Neural cell (in vitro differentiated cells): ENCODE results near the gene MFSD6L. TPM values are rescaled to one million over a fixed set of nuclear protein-coding genes. Genes with fewer than 3 reads are reported as not detected.
A peak's percentile ranks its signal among the peaks of the same experiment; 100 is the strongest.

ENCODE experiments used
- H2AFZ ChIP-seq: fragments of 200-600, 300-800 bp; sonication (generic), shearing (Covaris generic); 2 replicates; pipeline ENCODE4 v1.6.0; 2014; ENCODE audit warnings: low read depth, mild to moderate bottlenecking, antibody characterized with exemption, low read length, moderate library complexity
- H3F3A ChIP-seq: fragments of 200-600 bp; shearing (Covaris generic); 2 replicates; pipeline ENCODE4 v1.6.1; 2016; ENCODE audit warnings: mild to moderate bottlenecking, moderate library complexity, mixed read lengths, antibody characterized with exemption, low read length; ENCODE audit not compliant: insufficient read depth, poor library complexity, severe bottlenecking
- H3K27ac ChIP-seq: fragments of 200-600, 300-800 bp; sonication (generic), shearing (Covaris generic); 2 replicates; pipeline ENCODE4 v1.5.1; 2014; ENCODE audit warnings: mild to moderate bottlenecking, low read length, moderate library complexity
- H3K27me3 ChIP-seq: fragments of 300-800, 200-600 bp; sonication (generic), shearing (Covaris generic); 2 replicates; pipeline ENCODE4 v1.6.0; 2014; ENCODE audit warnings: mild to moderate bottlenecking, low read depth, low read length, moderate library complexity; ENCODE audit not compliant: insufficient read depth
- H3K36me3 ChIP-seq: fragments of 300-800, 200-600 bp; sonication (generic), shearing (Covaris generic); 2 replicates; pipeline ENCODE4 v1.5.1; 2014; ENCODE audit warnings: mild to moderate bottlenecking, antibody characterized with exemption, low read length, moderate library complexity; ENCODE audit not compliant: insufficient read depth
- H3K4me2 ChIP-seq: fragments of 300-800, 200-600 bp; sonication (generic), shearing (Covaris generic); 2 replicates; pipeline ENCODE4 v1.6.0; 2014; ENCODE audit warnings: mild to moderate bottlenecking, low read length
- H3K4me3 ChIP-seq: fragments of 300-800, 200-600 bp; sonication (generic), shearing (Covaris generic); 2 replicates; pipeline ENCODE4 v1.5.1; 2014; ENCODE audit warnings: mild to moderate bottlenecking, low read length, moderate library complexity
- H3K79me2 ChIP-seq: fragments of 200-600 bp; shearing (Covaris generic); replicated peaks from 2 replicates; pipeline ENCODE4 v1.6.0; 2014; ENCODE audit warnings: mild to moderate bottlenecking, low read length, moderate library complexity; ENCODE audit not compliant: insufficient read depth
- H3K9ac ChIP-seq: fragments of 300-800, 200-600 bp; sonication (generic), shearing (Covaris generic); 2 replicates; pipeline ENCODE4 v1.6.1; 2016; ENCODE audit warnings: mild to moderate bottlenecking, low read length, mixed read lengths
- H3K9me2 ChIP-seq: fragments of 200-600 bp; shearing (Covaris generic); 2 replicates; pipeline ENCODE4 v1.6.1; 2016; ENCODE audit warnings: mild to moderate bottlenecking, low read length, mixed read lengths; ENCODE audit not compliant: insufficient read depth
- H3K9me3 ChIP-seq: fragments of 200-600, 300-800 bp; sonication (generic), shearing (Covaris generic); 2 replicates; pipeline ENCODE4 v1.6.1; 2016; ENCODE audit warnings: mild to moderate bottlenecking, mixed run types, low read length, moderate library complexity, mixed read lengths
- H4K20me1 ChIP-seq: fragments of 200-600 bp; shearing (Covaris generic); 2 replicates; pipeline ENCODE4 v1.6.1; 2016; ENCODE audit warnings: mild to moderate bottlenecking, mixed run types; ENCODE audit not compliant: insufficient read depth
- CTCF ChIP-seq: fragments of 450-650 bp; IDR thresholded peaks from 2 replicates; pipeline ENCODE4 v1.5.1; 2014; ENCODE audit warnings: antibody characterized with exemption, mild to moderate bottlenecking, moderate library complexity; ENCODE audit not compliant: poor library complexity, severe bottlenecking
- EP300 ChIP-seq: fragments of 450-650 bp; conservative IDR thresholded peaks from 2 replicates; pipeline ENCODE4 v1.6.1; 2014; ENCODE audit warnings: antibody characterized with exemption, mild to moderate bottlenecking, moderate library complexity; ENCODE audit not compliant: poor library complexity, severe bottlenecking
- EZH2 ChIP-seq: fragments of 200-600, 300-800 bp; shearing (Covaris generic), sonication (generic); IDR thresholded peaks from 2 replicates; pipeline ENCODE4 v1.6.1; 2014; ENCODE audit warnings: antibody characterized with exemption, low read length, borderline replicate concordance, mild to moderate bottlenecking; ENCODE audit not compliant: insufficient read depth, poor library complexity, severe bottlenecking
- MXI1 ChIP-seq: fragments of 450-650 bp; conservative IDR thresholded peaks from 2 replicates; pipeline ENCODE4 v1.6.1; 2014; ENCODE audit warnings: antibody characterized with exemption, mild to moderate bottlenecking; ENCODE audit not compliant: poor library complexity, severe bottlenecking
- POLR2AphosphoS5 ChIP-seq: IDR thresholded peaks from 2 replicates; pipeline ENCODE4 v1.6.1; 2012
- RAD21 ChIP-seq: fragments of 450-650 bp; conservative IDR thresholded peaks from 2 replicates; pipeline ENCODE4 v1.6.1; 2014; ENCODE audit warnings: antibody characterized with exemption, mild to moderate bottlenecking, moderate library complexity
- REST ChIP-seq: IDR thresholded peaks from 2 replicates; pipeline ENCODE4 v1.6.1; 2012; ENCODE audit warnings: borderline replicate concordance
- SMC3 ChIP-seq: fragments of 450-650 bp; conservative IDR thresholded peaks from 2 replicates; pipeline ENCODE4 v1.6.1; 2014; ENCODE audit warnings: antibody characterized with exemption, mild to moderate bottlenecking, moderate library complexity; ENCODE audit not compliant: poor library complexity
- TAF1 ChIP-seq: IDR thresholded peaks from 2 replicates; pipeline ENCODE4 v1.6.1; 2012; ENCODE audit warnings: low read depth
- polyA plus RNA-seq: library from polyadenylated mRNA; depleted of rRNA; stranded (reverse); fragments of >200 nt; gene quantifications from 2 replicates; pipeline ENCODE4 v1.2.3, GENCODE V29; 2014

MFSD6L gene
- polyA plus RNA-seq, 1 donor from 2014 or later = not detected

GRCh38 chr17:8785547-8786413 lies 13.4 kb downstream of the MFSD6L start:
- no peaks in the 10 kb centered on the region for H3K27me3 ChIP-seq
- H3K9ac ChIP-seq = no peak overlapping the region
- TF ChIP-seq EZH2 (no peak), SMC3 (peak; percentile 69), TAF1 (no peak), RAD21 (peak; percentile 71), CTCF (peak; percentile 72)
- no peaks in the 10 kb centered on the region for H3F3A ChIP-seq
- no peak overlapping the region for H3K4me2 ChIP-seq
- H4K20me1 ChIP-seq = no peaks in the 10 kb centered on the region
- H2AFZ ChIP-seq = no peak overlapping the region
- H3K27ac ChIP-seq = no peak overlapping the region
- no peaks in the 10 kb centered on the region for H3K9me2 ChIP-seq
- no peaks in the 10 kb centered on the region for H3K36me3 ChIP-seq
- no peaks in the 10 kb centered on the region for H3K79me2 ChIP-seq
- H3K9me3 ChIP-seq = no peaks in the 10 kb centered on the region
- H3K4me3 ChIP-seq = no peak overlapping the region

- no peaks in the 10 kb centered on the region for H3K27me3 ChIP-seq
- H3K4me2 ChIP-seq = no peak overlapping the region
- H3K79me2 ChIP-seq = no peaks in the 10 kb centered on the region
- TF ChIP-seq TAF1 = no peak
- TF ChIP-seq RAD21 = no peak
- TF ChIP-seq EP300 = no peak
- TF ChIP-seq REST = no peak
- no peak for TF ChIP-seq MXI1
- no peak for TF ChIP-seq CTCF
- no peak for TF ChIP-seq EZH2
- TF ChIP-seq POLR2AphosphoS5 = no peak
- no peak for TF ChIP-seq SMC3
- H3K9me3 ChIP-seq = no peaks in the 10 kb centered on the region
- no peak overlapping the region for H3K27ac ChIP-seq
- H3K9me2 ChIP-seq = no peaks in the 10 kb centered on the region
- no peak overlapping the region for H3K4me3 ChIP-seq
- no peak overlapping the region for H3K9ac ChIP-seq
- no peaks in the 10 kb centered on the region for H3F3A ChIP-seq
- H2AFZ ChIP-seq = no peak overlapping the region
- H4K20me1 ChIP-seq = no peaks in the 10 kb centered on the region
- H3K36me3 ChIP-seq = no peaks in the 10 kb centered on the region
These were observed 17.0 kb downstream of the MFSD6L start for GRCh38 chr17:8782176-8782575.
